Measurements from ENCODE around the gene TEAD1.

- TF ChIP-seq POLR2AphosphoS5 (IDR thresholded peaks at IDR 0.05): no peak
- TF ChIP-seq CTCF (IDR thresholded peaks at IDR 0.05; ENCODE audit: poor library complexity, severe bottlenecking): no peak
- no peak for TF ChIP-seq MXI1 (conservative IDR thresholded peaks at IDR 0.05; ENCODE audit: poor library complexity, severe bottlenecking)
- no peak for TF ChIP-seq SMC3 (conservative IDR thresholded peaks at IDR 0.05; ENCODE audit: poor library complexity)
- TF ChIP-seq TAF1 (IDR thresholded peaks at IDR 0.05; ENCODE audit: low read depth): no peak
- no peak for TF ChIP-seq EP300 (conservative IDR thresholded peaks at IDR 0.05; ENCODE audit: poor library complexity, severe bottlenecking)
Observed at GRCh38 chr11:12762278-12762677, 88.1 kb downstream of the TEAD1 start.

Measured in neural cell (in vitro differentiated cells).